HL-60 (cell line): ENCODE results near the gene TMX4.

Source experiments
- DNase-seq, 2 experiments: peaks; one replicate each; pipeline ENCODE4 v3.0.0-alpha.2; 2010 to 2020; ENCODE audit warnings: low read depth in 1 of 2, low spot score in 1 of 2
- H3K27ac ChIP-seq: fragments of 250-450 bp; sonication (Bioruptor Pico); replicated peaks from 2 replicates; pipeline ENCODE4 v1.5.1; 2020; ENCODE audit warnings: mild to moderate bottlenecking, moderate library complexity
- H3K27me3 ChIP-seq: fragments of 250-450 bp; sonication (Bioruptor Pico); 2 replicates; pipeline ENCODE4 v1.5.1; 2021; ENCODE audit warnings: mild to moderate bottlenecking, moderate library complexity; ENCODE audit not compliant: insufficient read depth, poor library complexity, severe bottlenecking
- H3K4me3 ChIP-seq: replicated peaks from 2 replicates; pipeline ENCODE4 v1.5.1; 2011; ENCODE audit warnings: mild to moderate bottlenecking, control low read depth, low read length; ENCODE audit not compliant: insufficient read depth
- GABPA ChIP-seq: IDR thresholded peaks from 2 replicates; pipeline ENCODE4 v1.6.1; 2012; ENCODE audit warnings: low read depth
- POLR2AphosphoS5 ChIP-seq: IDR thresholded peaks from 2 replicates; pipeline ENCODE4 v1.6.1; 2012; ENCODE audit warnings: low read depth
- SPI1 ChIP-seq: IDR thresholded peaks from 2 replicates; pipeline ENCODE4 v1.6.1; 2012; ENCODE audit warnings: low read depth, mild to moderate bottlenecking, borderline replicate concordance
- TF ChIP-seq, protein P1 (sequence below): IDR thresholded peaks from one replicate; pipeline ENCODE4 v1.5.1; 2011; ENCODE audit warnings: low read length, control low read depth, inconsistent platforms; ENCODE audit not compliant: insufficient read depth
- TF ChIP-seq, protein P2 (sequence below): IDR thresholded peaks from 2 replicates; pipeline ENCODE4 v1.6.1; 2012; ENCODE audit warnings: low read depth; ENCODE audit not compliant: insufficient replicate concordance

Gene TMX4

GRCh38 chr20:8021541-8022269 lies 2.1 kb upstream of the TMX4 start:
- no peaks in the 10 kb centered on the region for H3K27me3 ChIP-seq
- TF ChIP-seq, protein P1, sequence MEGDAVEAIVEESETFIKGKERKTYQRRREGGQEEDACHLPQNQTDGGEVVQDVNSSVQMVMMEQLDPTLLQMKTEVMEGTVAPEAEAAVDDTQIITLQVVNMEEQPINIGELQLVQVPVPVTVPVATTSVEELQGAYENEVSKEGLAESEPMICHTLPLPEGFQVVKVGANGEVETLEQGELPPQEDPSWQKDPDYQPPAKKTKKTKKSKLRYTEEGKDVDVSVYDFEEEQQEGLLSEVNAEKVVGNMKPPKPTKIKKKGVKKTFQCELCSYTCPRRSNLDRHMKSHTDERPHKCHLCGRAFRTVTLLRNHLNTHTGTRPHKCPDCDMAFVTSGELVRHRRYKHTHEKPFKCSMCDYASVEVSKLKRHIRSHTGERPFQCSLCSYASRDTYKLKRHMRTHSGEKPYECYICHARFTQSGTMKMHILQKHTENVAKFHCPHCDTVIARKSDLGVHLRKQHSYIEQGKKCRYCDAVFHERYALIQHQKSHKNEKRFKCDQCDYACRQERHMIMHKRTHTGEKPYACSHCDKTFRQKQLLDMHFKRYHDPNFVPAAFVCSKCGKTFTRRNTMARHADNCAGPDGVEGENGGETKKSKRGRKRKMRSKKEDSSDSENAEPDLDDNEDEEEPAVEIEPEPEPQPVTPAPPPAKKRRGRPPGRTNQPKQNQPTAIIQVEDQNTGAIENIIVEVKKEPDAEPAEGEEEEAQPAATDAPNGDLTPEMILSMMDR = no peak
- no peak for TF ChIP-seq POLR2AphosphoS5
- TF ChIP-seq, protein P2, sequence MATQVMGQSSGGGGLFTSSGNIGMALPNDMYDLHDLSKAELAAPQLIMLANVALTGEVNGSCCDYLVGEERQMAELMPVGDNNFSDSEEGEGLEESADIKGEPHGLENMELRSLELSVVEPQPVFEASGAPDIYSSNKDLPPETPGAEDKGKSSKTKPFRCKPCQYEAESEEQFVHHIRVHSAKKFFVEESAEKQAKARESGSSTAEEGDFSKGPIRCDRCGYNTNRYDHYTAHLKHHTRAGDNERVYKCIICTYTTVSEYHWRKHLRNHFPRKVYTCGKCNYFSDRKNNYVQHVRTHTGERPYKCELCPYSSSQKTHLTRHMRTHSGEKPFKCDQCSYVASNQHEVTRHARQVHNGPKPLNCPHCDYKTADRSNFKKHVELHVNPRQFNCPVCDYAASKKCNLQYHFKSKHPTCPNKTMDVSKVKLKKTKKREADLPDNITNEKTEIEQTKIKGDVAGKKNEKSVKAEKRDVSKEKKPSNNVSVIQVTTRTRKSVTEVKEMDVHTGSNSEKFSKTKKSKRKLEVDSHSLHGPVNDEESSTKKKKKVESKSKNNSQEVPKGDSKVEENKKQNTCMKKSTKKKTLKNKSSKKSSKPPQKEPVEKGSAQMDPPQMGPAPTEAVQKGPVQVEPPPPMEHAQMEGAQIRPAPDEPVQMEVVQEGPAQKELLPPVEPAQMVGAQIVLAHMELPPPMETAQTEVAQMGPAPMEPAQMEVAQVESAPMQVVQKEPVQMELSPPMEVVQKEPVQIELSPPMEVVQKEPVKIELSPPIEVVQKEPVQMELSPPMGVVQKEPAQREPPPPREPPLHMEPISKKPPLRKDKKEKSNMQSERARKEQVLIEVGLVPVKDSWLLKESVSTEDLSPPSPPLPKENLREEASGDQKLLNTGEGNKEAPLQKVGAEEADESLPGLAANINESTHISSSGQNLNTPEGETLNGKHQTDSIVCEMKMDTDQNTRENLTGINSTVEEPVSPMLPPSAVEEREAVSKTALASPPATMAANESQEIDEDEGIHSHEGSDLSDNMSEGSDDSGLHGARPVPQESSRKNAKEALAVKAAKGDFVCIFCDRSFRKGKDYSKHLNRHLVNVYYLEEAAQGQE = no peak
- no peak for DNase-seq
- no peak overlapping the region for H3K27ac ChIP-seq
- no peak overlapping the region for H3K4me3 ChIP-seq

GRCh38 chr20:8020314-8021079 lies 936 bp upstream of the TMX4 start:
- H3K27me3 ChIP-seq = no peaks in the 10 kb centered on the region
- TF ChIP-seq SPI1 (no peak), POLR2AphosphoS5 (no peak), GABPA (no peak)
- TF ChIP-seq, protein P2 = no peak
- TF ChIP-seq, protein P1 = no peak
- H3K4me3 ChIP-seq = no peak overlapping the region
- peak overlapping the region; percentile 93 for H3K27ac ChIP-seq
- peak; percentile 39 to 72 for DNase-seq

- Histone ChIP-seq H3K4me3 (peak overlapping the region; percentile 69), H3K27ac (peak overlapping the region; percentile 93), H3K27me3 (no peaks in the 10 kb centered on the region)
- TF ChIP-seq GABPA (no peak), POLR2AphosphoS5 (no peak), SPI1 (no peak)
- TF ChIP-seq, protein P1 = no peak
- TF ChIP-seq, protein P2 = no peak
- no peak for DNase-seq
Observed at GRCh38 chr20:8019998-8020247, 362 bp upstream of the TMX4 start.
